Measurements from ENCODE around the gene P3H4.

Gene P3H4

DNA sequence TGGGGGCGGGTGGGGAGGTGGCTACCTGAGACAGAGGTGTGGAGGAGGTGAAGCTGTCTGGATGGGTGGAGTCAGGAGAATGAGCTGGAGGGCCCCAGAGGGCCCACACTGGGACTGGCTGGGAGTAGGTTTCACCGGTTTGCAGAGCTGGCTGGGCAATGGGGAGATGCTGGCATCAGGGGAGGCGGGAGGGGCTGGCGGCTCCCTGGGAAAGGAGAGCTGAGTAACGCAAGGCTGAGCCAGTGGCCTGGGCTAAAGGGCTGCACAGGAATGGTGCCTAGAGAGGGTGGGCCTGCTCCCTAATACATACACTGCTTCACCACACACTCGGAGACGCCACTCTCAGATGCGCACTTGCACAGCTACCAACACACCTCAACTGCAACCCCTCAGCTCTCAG is 12.4 kb downstream of the P3H4 start:
- POLR2A ChIA-PET = no interaction called here

GRCh38 chr17:41797377-41797776 is 14.4 kb downstream of the P3H4 start:
- ChIA-PET CTCF (interaction anchor here (1.0 to 6.4 kb wide), 2 partner anchors 9 to 61 kb away, joined by 3 to 53 read pairs; partner anchors contain the start of gene HAP1), POLR2A (no interaction called here)
- DNase-seq (ENCODE audit: extremely low spot score) = no peak
- TF ChIP-seq, protein P1, sequence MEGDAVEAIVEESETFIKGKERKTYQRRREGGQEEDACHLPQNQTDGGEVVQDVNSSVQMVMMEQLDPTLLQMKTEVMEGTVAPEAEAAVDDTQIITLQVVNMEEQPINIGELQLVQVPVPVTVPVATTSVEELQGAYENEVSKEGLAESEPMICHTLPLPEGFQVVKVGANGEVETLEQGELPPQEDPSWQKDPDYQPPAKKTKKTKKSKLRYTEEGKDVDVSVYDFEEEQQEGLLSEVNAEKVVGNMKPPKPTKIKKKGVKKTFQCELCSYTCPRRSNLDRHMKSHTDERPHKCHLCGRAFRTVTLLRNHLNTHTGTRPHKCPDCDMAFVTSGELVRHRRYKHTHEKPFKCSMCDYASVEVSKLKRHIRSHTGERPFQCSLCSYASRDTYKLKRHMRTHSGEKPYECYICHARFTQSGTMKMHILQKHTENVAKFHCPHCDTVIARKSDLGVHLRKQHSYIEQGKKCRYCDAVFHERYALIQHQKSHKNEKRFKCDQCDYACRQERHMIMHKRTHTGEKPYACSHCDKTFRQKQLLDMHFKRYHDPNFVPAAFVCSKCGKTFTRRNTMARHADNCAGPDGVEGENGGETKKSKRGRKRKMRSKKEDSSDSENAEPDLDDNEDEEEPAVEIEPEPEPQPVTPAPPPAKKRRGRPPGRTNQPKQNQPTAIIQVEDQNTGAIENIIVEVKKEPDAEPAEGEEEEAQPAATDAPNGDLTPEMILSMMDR (IDR thresholded peaks at IDR 0.05; ENCODE audit: control extremely low read depth, extremely low read depth, low read depth, missing control alignments) = no peak

More for the DNA sequence above, 12.4 kb downstream of the P3H4 start:
- DNase-seq (ENCODE audit: extremely low spot score) = no peak
- CTCF ChIA-PET = interaction anchor here (1.0 to 6.4 kb wide), 6 partner anchors 10 to 103 kb away, joined by 4 to 53 read pairs (median 6); partner anchors contain the start of genes HAP1, JUP and P3H4
- TF ChIP-seq, protein P1 (IDR thresholded peaks at IDR 0.05; ENCODE audit: control extremely low read depth, extremely low read depth, low read depth, missing control alignments) = no peak

GRCh38 chr17:41796121-41796895 is 15.4 kb downstream of the P3H4 start:
- ChIA-PET CTCF (interaction anchor here (0.8 to 1.1 kb wide), 2 partner anchors 10 to 60 kb away, joined by 3 read pairs; partner anchors contain the start of gene JUP), POLR2A (no interaction called here)
- TF ChIP-seq, protein P1 (IDR thresholded peaks at IDR 0.05; ENCODE audit: control extremely low read depth, extremely low read depth, low read depth, missing control alignments) = no peak
- no peak for DNase-seq (ENCODE audit: extremely low spot score)

- no peak for DNase-seq (ENCODE audit: extremely low spot score)
- TF ChIP-seq, protein P1 (IDR thresholded peaks at IDR 0.05; ENCODE audit: control extremely low read depth, extremely low read depth, low read depth, missing control alignments) = no peak
- POLR2A ChIA-PET = interaction anchor here (0.6 kb wide), 1 partner anchor 29 kb away, joined by 3 read pairs; no protein-coding TSS in a partner anchor
- CTCF ChIA-PET = interaction anchor here (1.5 kb wide), 1 partner anchor 13 kb away, joined by 4 read pairs; no protein-coding TSS in a partner anchor
Observed at GRCh38 chr17:41794540-41794975, 17.2 kb downstream of the P3H4 start.

DNA sequence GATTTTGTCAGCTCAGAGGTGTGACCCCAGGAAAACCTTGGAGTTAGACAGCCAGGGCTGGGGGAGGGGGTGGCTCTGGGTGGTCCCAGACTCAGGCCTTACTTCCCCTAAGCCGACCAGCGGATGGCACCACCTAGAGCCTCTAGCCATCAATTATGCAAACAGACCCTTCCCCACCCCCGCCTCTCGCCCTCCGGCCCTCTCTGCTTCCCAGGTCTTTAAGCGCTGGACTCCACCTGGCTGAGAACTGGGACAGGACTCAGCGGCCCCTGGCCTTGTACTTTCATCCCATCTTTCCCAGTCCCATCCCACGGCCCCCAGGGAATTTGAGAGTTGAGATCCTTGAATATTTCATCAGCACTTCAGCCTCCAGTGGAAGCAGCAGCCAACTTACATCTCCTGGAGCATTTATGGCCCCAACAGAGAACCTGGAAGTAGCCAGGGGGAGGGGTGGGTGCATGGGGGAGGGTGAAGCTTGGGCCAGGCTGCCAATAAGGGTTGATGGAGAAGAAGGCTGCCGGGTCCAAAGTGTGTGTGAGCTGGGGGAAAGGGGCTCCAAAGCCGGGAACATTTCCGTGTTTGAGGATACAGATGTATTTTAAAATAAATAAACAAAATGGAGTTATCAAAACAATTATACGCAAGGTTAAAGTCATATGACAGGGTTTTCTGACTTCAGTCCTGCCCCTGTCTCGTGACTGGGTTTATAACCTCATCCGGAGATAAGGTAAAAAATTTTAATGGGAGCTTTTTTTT is 17.8 kb downstream of the P3H4 start:
- POLR2A ChIA-PET = interaction anchor here (0.6 kb wide), 1 partner anchor 30 kb away, joined by 3 read pairs; no protein-coding TSS in a partner anchor

More for the DNA sequence above, 17.8 kb downstream of the P3H4 start:
- DNase-seq (ENCODE audit: extremely low spot score) = no peak
- TF ChIP-seq, protein P1 (IDR thresholded peaks at IDR 0.05; ENCODE audit: control extremely low read depth, extremely low read depth, low read depth, missing control alignments) = no peak
- CTCF ChIA-PET = interaction anchor here (1.5 kb wide), 1 partner anchor 12 kb away, joined by 4 read pairs; no protein-coding TSS in a partner anchor
